HG03521 (cell line): ENCODE results near the gene TNFAIP8.
A peak's percentile ranks its signal among the peaks of the same experiment; 100 is the strongest.

Experiments
- ATAC-seq: cut with Tn5 transposase; IDR thresholded peaks from one replicate; pipeline ENCODE4 v1.9.1; 2021; ENCODE audit warnings: mild to moderate bottlenecking, moderate library complexity; ENCODE audit not compliant: unreplicated experiment

The TNFAIP8 gene

GRCh38 chr5:119345861-119346260, 10.0 kb upstream of the TNFAIP8 start:
- ATAC-seq, result no peak

- ATAC-seq, result no peak
These were observed 9.4 kb upstream of the TNFAIP8 start for GRCh38 chr5:119346394-119346793.

- no peak for ATAC-seq
These were observed 8.2 kb upstream of the TNFAIP8 start for GRCh38 chr5:119347574-119347973.

- ATAC-seq, result no peak
These were observed 7.8 kb upstream of the TNFAIP8 start for GRCh38 chr5:119347991-119348390.

GRCh38 chr5:119353213-119353612, 2.6 kb upstream of the TNFAIP8 start:
- no peak for ATAC-seq

- ATAC-seq, result peak; percentile 59
These were observed 2.0 kb upstream of the TNFAIP8 start for GRCh38 chr5:119353686-119354366.

- ATAC-seq, result peak; percentile 3
These were observed 1.1 kb upstream of the TNFAIP8 start for GRCh38 chr5:119354537-119355243.

- ATAC-seq, result peak; percentile 21
These were observed 578 bp upstream of the TNFAIP8 start for GRCh38 chr5:119355244-119355638.

- no peak for ATAC-seq
These were observed 881 bp downstream of the TNFAIP8 start for GRCh38 chr5:119356612-119357188.

- ATAC-seq, result no peak
These were observed 1.5 kb downstream of the TNFAIP8 start for GRCh38 chr5:119357270-119357669.

GRCh38 chr5:119357808-119358529, 2.1 kb downstream of the TNFAIP8 start:
- no peak for ATAC-seq

GRCh38 chr5:119358530-119358900, 2.7 kb downstream of the TNFAIP8 start:
- ATAC-seq, result no peak

- ATAC-seq, result no peak
These were observed 3.2 kb downstream of the TNFAIP8 start for GRCh38 chr5:119358901-119359603.

- ATAC-seq, result no peak
These were observed 4.1 kb downstream of the TNFAIP8 start for GRCh38 chr5:119359737-119360413.

GRCh38 chr5:119360905-119361593, 5.2 kb downstream of the TNFAIP8 start:
- ATAC-seq, result no peak

- ATAC-seq, result no peak
These were observed 5.8 kb downstream of the TNFAIP8 start for GRCh38 chr5:119361594-119362125.

GRCh38 chr5:119362714-119363113, 6.9 kb downstream of the TNFAIP8 start:
- ATAC-seq, result no peak

GRCh38 chr5:119363271-119363670, 7.5 kb downstream of the TNFAIP8 start:
- ATAC-seq, result no peak

GRCh38 chr5:119363936-119364335, 8.1 kb downstream of the TNFAIP8 start:
- no peak for ATAC-seq
